HEK293 (cell line): Measurements from ENCODE around the gene IGF1R.
A peak's percentile ranks its signal among the peaks of the same experiment; 100 is the strongest.

ENCODE experiments used
- ELK4 ChIP-seq: IDR thresholded peaks from 2 replicates; pipeline ENCODE4 v1.6.1; 2011; ENCODE audit warnings: mild to moderate bottlenecking, low read depth, low read length, borderline replicate concordance
- HIC1 ChIP-seq: fragments of 450-650 bp; formaldehyde crosslinking; IDR thresholded peaks from 2 replicates; pipeline ENCODE4 v1.5.1; 2016; ENCODE audit warnings: missing biosample characterization, missing genetic modification characterization
- HOXA7 ChIP-seq: sonication (generic); formaldehyde crosslinking; IDR thresholded peaks from 2 replicates; pipeline ENCODE4 v1.8.1; 2022; ENCODE audit warnings: missing genetic modification reagents, borderline replicate concordance
- KLF1 ChIP-seq: fragments of 450-650 bp; formaldehyde crosslinking; IDR thresholded peaks from 2 replicates; pipeline ENCODE4 v1.5.1; 2016; ENCODE audit warnings: missing biosample characterization, missing genetic modification characterization
- KLF16 ChIP-seq: fragments of 450-650 bp; formaldehyde crosslinking; IDR thresholded peaks from 2 replicates; pipeline ENCODE4 v1.5.1; 2017; ENCODE audit warnings: missing biosample characterization, missing genetic modification characterization
- OSR2 ChIP-seq: fragments of 450-650 bp; formaldehyde crosslinking; IDR thresholded peaks from 2 replicates; pipeline ENCODE4 v1.5.1; 2016; ENCODE audit warnings: missing biosample characterization, missing genetic modification characterization
- PRDM6 ChIP-seq: fragments of 450-650 bp; formaldehyde crosslinking; IDR thresholded peaks from 2 replicates; pipeline ENCODE4 v1.5.1; 2017; ENCODE audit warnings: missing biosample characterization, missing genetic modification characterization
- RBAK ChIP-seq: fragments of 450-650 bp; formaldehyde crosslinking; IDR thresholded peaks from 2 replicates; pipeline ENCODE4 v1.5.1; 2016; ENCODE audit warnings: missing biosample characterization, missing genetic modification characterization
- SALL2 ChIP-seq: fragments of 450-650 bp; formaldehyde crosslinking; IDR thresholded peaks from 2 replicates; pipeline ENCODE4 v1.5.0; 2017; ENCODE audit warnings: missing biosample characterization, mild to moderate bottlenecking, missing genetic modification characterization, borderline replicate concordance
- SETDB1 ChIP-seq: IDR thresholded peaks from one replicate; pipeline ENCODE4 v1.6.1; 2017; ENCODE audit warnings: mild to moderate bottlenecking, low read length, moderate library complexity, mixed read lengths; ENCODE audit not compliant: insufficient read length
- SP7 ChIP-seq: fragments of 450-650 bp; formaldehyde crosslinking; IDR thresholded peaks from 2 replicates; pipeline ENCODE4 v1.5.1; 2016; ENCODE audit warnings: missing biosample characterization, missing genetic modification characterization
- ZBTB6 ChIP-seq: fragments of 450-650 bp; formaldehyde crosslinking; IDR thresholded peaks from 2 replicates; pipeline ENCODE4 v1.5.1; 2017; ENCODE audit warnings: missing biosample characterization, missing genetic modification characterization
- ZNF155 ChIP-seq: fragments of 450-650 bp; formaldehyde crosslinking; IDR thresholded peaks from 2 replicates; pipeline ENCODE4 v1.5.1; 2016; ENCODE audit warnings: missing biosample characterization, missing genetic modification characterization
- ZNF19 ChIP-seq: fragments of 450-650 bp; formaldehyde crosslinking; IDR thresholded peaks from 2 replicates; pipeline ENCODE4; 2016; ENCODE audit warnings: missing biosample characterization, missing genetic modification characterization, low read depth
- ZNF221 ChIP-seq: fragments of 450-650 bp; formaldehyde crosslinking; IDR thresholded peaks from 2 replicates; pipeline ENCODE4 v1.5.1; 2017; ENCODE audit warnings: missing biosample characterization, missing genetic modification characterization, borderline replicate concordance
- ZNF335 ChIP-seq: fragments of 450-650 bp; formaldehyde crosslinking; conservative IDR thresholded peaks from 2 replicates; pipeline ENCODE4 v1.5.1; 2016; ENCODE audit warnings: missing biosample characterization, missing genetic modification characterization
- ZNF394 ChIP-seq: fragments of 450-650 bp; formaldehyde crosslinking; IDR thresholded peaks from 2 replicates; pipeline ENCODE4 v1.5.1; 2016; ENCODE audit warnings: missing biosample characterization, missing genetic modification characterization, mild to moderate bottlenecking, moderate library complexity, borderline replicate concordance
- ZNF416 ChIP-seq: fragments of 450-650 bp; formaldehyde crosslinking; IDR thresholded peaks from 2 replicates; pipeline ENCODE4 v1.5.1; 2016; ENCODE audit warnings: missing biosample characterization, missing genetic modification characterization
- ZNF555 ChIP-seq: fragments of 450-650 bp; formaldehyde crosslinking; conservative IDR thresholded peaks from 2 replicates; pipeline ENCODE4 v1.5.1; 2017; ENCODE audit warnings: missing biosample characterization, mild to moderate bottlenecking, missing genetic modification characterization, inconsistent platforms
- ZNF596 ChIP-seq: fragments of 450-650 bp; IDR thresholded peaks from 2 replicates; pipeline ENCODE4 v1.5.0; 2018; ENCODE audit warnings: missing biosample characterization, mild to moderate bottlenecking, missing genetic modification characterization, moderate library complexity
- ZNF664 ChIP-seq: fragments of 450-650 bp; formaldehyde crosslinking; IDR thresholded peaks from 2 replicates; pipeline ENCODE4 v1.5.1; 2016; ENCODE audit warnings: missing biosample characterization, missing genetic modification characterization
- ZNF837 ChIP-seq: fragments of 450-650 bp; formaldehyde crosslinking; IDR thresholded peaks from 2 replicates; pipeline ENCODE4 v1.5.1; 2016; ENCODE audit warnings: missing biosample characterization, missing genetic modification characterization
- ZSCAN30 ChIP-seq: fragments of 450-650 bp; IDR thresholded peaks from 2 replicates; pipeline ENCODE4 v1.5.1; 2018; ENCODE audit warnings: missing biosample characterization, mild to moderate bottlenecking, missing genetic modification characterization, moderate library complexity
- ZSCAN4 ChIP-seq: fragments of 450-650 bp; formaldehyde crosslinking; IDR thresholded peaks from 2 replicates; pipeline ENCODE4 v1.5.1; 2017; ENCODE audit warnings: missing biosample characterization, missing genetic modification characterization

The IGF1R gene

GRCh38 chr15:98684436-98684835 lies 36.1 kb downstream of the IGF1R start (continued):
- TF ChIP-seq ZNF837 (tag by site-specific recombination) (no peak), OSR2 (peak; percentile 30; the same call in 1 of the 2 replicates), ZNF394 (tag by site-specific recombination) (no peak), HOXA7 (CRISPR knock-in tag) (no peak), SALL2 (tag by site-specific recombination) (no peak), HIC1 (tag by site-specific recombination) (no peak), ZSCAN30 (tag by site-specific recombination) (0 out of 2 replicates have a peak, but pooled peaks have one; percentile 17), ZNF221 (tag by site-specific recombination) (no peak), ZNF335 (tag by site-specific recombination) (no peak), ZNF596 (tag by site-specific recombination) (no peak), ZNF664 (tag by site-specific recombination) (peak; percentile 73), KLF16 (no peak), SETDB1 (no peak), SP7 (tag by site-specific recombination) (0 out of 2 replicates have a peak, but pooled peaks have one; percentile 9), ZSCAN4 (tag by site-specific recombination) (no peak), KLF1 (tag by site-specific recombination) (no peak), ZBTB6 (tag by site-specific recombination) (no peak), ZNF416 (tag by site-specific recombination) (no peak), ELK4 (no peak), ZNF155 (tag by site-specific recombination) (no peak), PRDM6 (tag by site-specific recombination) (peak; percentile 78), ZNF19 (no peak), ZNF555 (tag by site-specific recombination) (no peak), RBAK (no peak)
